HTERT RPE-1 (cell line): ENCODE measurements around the gene KSR2.

Experiments used
- in situ Hi-C: fragments of 300-500 bp; cut with MboI; formaldehyde crosslinking; loops from 4 replicates; pipeline ENCODE4 v1.14.3; 2020; ENCODE audit warnings: low sequenced_read_pairs

The KSR2 gene

DNA sequence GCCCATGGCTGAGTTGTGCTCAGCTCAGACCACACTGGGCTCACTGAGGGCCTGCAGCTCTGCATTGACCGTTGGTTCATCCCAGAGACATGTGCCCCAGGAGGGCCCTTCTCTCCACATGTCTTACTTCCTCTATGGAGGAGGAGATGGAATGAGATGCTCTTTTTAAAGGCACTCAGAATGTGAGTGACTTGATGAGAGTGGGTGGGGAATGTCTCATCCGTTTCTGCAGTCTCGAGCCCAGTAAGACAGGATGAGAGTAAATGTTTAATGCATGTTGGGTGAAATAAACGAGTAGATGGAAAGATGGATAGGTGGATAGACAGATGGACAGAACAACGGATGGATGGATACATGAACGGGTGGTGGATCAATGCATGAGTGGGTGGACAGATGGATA is 538.5 kb downstream of the KSR2 start:
- in situ Hi-C loops, result no loop called here

DNA sequence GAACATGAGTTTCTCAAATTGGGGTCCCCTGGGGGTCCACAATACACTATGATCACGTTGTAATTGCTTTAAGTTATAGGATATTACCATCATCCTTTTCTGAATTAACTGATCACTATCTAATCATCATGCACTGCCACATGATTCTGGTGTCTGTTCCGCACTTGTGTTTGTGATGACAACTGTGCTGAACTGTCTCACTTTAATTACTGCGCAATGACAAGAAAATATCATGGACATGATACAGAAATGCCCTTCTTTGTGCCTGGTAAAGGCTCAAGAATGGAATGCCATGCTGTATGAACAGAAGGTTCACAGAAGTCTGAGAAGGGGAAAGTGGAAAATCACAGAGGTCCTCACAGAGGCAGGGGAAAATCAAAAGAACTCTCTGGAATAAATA is 541.6 kb downstream of the KSR2 start:
- in situ Hi-C loops, result no loop called here

DNA sequence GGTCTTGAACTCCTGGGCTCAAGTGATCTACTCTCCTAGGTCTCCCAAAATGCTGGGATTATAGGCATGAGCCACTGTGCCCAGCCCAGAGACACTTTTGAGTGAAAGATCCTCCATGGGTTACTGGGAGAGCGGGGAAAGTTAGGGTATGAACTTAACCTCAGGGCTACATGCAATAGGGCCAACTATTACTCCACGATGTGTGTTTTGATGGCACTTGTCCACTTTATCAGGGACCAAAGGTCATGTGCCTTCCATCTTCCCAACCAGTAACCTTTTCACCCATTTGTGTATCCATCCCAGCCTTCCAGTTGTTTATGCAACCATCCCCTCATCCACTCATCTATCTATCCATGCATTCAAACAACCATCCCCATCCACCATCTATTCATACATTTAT is 546.8 kb downstream of the KSR2 start:
- in situ Hi-C loops, result no loop called here

DNA sequence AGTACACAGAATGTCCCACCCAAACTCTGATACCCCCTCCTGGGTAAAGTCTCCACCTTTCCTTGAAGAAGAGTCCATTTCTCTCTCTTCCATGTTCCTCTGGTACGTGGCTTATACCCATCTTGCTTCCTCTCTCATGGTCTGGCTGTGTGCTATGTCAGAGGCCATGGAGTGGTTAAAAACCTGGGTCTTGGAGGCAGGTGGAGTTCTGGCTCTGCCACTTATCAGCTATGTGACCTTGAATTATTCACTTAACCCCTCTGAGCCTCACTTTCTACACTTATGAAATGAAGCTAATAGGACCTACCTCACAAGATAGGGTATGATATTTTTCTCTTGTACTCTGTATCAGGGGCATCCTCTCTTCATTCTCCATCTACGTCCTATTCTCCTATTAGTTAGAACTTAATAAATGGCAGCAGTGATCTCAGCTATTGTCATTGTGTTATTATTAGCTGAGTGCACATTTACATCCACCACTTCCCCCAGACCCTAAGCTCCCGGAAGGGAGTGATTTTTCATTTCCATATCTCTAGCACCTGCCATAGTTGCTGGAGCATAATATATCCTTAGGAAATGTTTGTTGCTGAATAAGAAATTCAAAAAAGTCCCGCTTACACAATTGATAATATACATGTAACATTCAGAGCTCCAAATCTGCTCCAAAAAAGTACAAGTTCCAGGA is 547.6 kb downstream of the KSR2 start:
- in situ Hi-C loops, result no loop called here

DNA sequence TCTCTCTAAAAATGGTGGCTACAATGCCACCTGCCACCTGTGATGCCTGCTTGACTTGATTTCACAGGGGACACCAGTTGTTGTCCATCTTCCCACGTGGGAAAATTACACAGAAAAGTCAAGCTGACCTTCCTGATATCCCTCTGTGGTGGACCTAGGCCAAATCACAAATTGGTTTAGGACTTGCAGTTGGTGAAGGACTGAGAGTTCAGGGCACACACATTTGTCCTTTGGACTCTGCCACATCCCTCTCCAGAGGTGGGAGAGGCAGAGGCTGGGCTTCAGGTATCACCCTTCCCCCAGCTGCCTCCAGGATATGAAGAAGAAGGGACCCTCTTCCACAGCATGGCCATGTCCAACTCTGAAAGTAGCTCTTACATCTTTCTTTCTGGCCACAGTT is 551.8 kb downstream of the KSR2 start:
- in situ Hi-C loops, result no loop called here

DNA sequence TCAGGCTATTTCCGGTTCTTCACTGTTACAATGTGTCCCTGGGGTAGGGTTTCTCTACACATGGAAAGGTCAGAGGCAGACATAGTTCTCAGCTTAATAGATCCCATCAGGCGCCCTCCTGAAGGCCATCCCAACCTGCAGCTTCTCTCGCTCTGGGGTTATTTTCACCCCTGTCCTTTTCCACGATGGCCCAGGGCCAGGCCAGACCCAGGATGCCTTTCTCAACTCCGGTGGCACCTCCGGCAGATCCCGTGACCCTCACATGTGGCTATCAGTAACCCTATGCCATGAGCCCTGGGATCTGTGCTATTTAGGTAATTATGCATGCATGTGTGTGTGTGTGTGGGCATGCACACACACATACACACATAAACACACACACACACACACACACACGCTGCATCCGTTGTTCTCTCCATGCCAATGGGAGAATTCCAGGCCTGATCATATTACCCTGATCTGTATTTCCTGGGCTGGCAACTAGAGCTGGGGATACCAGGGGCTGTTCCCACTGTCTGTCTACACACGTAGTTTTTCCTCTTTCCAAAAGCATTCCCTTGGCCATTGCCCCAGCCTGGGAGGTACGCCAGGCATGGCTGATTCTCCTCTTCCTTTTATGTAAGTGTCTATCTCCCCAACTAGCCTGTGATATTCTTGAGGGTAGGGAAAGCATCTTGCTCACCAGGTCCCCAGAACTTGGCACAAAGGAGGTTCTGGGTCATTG is 556.2 kb downstream of the KSR2 start:
- in situ Hi-C loops, result no loop called here

DNA sequence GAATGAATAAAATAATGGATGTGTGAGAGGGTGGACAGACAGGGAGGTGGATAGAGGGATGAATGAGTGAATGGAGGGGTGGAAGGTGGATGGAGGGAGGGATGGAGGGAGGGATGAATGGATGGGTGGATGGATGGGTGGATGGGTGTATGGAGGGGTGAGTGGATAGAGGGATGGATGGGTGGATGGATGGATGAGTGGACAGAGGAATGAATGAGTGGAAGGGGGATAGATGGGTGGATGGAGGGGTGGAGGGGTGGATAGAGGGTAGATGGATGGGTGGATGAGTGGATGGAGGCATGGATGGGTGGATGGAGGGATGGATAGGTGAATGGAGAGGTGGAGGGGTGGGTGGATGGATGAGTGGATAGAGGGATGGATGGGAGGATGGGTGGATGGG is 559.5 kb downstream of the KSR2 start:
- in situ Hi-C loops, result no loop called here

DNA sequence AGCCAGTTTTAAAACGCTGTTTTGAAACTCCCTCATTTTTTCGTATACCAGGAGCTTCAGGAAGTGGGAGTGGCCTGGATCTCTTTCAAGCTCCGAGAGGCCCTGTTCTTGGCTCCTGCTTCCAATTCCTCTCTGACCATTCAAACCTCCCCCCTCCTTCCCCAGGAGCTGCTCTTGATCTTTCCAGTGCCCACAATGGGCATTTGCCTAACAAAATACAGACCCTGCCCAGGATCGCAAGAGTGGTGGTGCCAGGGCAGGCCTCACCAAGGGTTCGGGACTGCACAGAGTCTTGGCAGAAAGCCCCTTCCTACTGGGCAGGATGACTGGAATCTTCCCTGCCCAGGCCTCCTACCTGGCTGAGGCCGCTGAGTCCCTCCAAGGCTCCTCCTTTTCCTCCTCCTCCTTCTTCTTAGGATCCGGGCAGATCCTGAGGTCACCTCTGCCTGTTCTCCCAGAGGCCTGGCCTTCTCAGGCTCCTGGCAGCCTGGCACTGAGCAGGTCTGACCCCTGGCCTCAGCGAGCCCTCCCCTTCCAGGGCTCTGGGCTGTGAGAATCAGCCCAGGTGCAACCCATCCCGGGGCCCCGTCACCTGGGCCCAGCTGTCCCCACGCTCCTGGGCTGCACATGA is 560.5 kb downstream of the KSR2 start:
- in situ Hi-C loops, result no loop called here

DNA sequence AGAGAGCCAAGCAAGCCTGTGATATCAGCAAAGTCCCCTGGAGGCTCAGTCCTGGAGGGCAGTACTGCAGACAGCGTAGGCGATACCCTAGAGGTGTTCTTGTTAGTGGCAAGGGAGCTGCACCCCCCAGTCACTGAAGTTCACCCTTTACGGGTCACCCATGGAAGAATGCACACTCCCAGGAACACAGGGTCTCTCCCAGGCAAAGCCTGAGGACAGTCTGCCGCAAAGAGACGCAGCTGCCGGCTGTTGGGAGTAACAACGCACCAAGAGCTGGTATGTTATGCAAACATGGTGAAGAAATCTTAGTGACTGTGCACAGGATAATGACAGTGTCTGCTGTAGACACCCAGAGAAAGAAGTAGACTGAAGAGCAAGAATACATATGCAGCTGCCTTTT is 563.9 kb downstream of the KSR2 start:
- in situ Hi-C loops, result no loop called here

DNA sequence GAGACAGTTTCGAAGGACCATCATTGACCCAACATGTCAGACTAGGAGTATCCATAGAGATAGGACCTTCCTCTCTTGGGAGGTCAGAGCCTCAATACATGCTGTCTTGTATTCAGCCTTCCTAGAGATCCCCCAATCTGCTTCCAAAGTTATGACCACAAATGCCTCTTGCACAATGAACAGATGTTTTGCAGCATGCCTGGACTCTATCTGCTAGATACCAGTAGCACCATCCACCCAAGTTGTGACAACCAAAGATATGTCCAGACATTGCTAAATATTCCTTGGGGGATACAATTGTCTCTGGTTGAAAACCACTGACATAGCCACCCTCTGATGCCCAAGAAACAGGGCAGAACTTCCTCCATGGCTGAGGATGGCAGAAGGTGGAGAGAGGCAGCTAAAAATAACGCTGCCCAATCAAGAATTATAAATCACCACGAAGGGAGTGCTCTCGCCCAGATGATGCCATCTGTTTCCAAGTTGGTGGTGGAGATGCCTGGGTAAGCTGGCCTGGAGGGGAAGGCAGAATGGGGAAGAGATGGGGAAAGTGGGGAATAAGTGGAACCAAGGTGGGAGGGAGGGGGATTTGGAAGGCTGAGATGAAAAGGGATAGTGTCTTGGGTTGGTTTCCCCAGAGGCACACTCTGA is 564.5 kb downstream of the KSR2 start:
- in situ Hi-C loops, result no loop called here

DNA sequence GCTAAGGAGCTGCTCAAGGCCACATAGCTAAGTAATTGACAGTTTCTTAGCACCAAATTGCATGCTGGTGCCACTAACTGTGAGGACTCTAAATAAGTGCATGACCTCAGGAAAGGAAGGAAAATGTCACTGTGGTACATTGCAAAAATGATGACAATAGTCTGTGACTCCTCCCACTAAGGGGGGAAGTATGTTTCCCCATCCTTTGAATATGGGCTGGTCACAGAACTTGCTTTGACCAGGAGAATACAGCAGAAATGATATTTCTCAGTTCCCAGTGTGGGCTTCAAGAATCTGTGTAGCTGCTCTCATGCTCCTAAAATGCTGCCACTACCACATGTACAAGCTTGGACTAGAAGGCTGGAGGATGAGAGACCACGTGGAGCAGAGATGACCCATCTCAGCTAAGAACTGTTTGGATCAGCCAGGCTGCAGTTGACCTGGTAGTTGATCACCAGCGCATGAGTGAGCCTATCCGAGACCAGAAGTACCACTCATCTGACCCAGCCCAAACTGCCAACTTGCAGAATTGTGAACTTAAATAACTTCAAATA is 565.1 kb downstream of the KSR2 start:
- in situ Hi-C loops, result no loop called here
